22Rv1 (cell line): ENCODE results near the gene FBXW5.

Experiments
- H3K27ac ChIP-seq: fragments of 450-650 bp; 2 replicates; pipeline ENCODE4 v1.5.1; 2017
- CTCF ChIP-seq: fragments of 450-650 bp; IDR thresholded peaks from 2 replicates; pipeline ENCODE4 v1.5.1; 2017; ENCODE audit warnings: mild to moderate bottlenecking
- ZFX ChIP-seq: fragments of 450-650 bp; IDR thresholded peaks from 2 replicates; pipeline ENCODE4 v1.6.1; 2017; ENCODE audit warnings: antibody characterized with exemption, borderline replicate concordance

The FBXW5 gene

GRCh38 chr9:136980669-136981478 is 36.3 kb upstream of the FBXW5 start:
- H3K27ac ChIP-seq, result no peak overlapping the region
- TF ChIP-seq ZFX, result no peak
- TF ChIP-seq CTCF, result no peak

GRCh38 chr9:136979769-136980587 is 35.4 kb upstream of the FBXW5 start:
- H3K27ac ChIP-seq, result no peak overlapping the region
- TF ChIP-seq CTCF (no peak), ZFX (no peak)

- TF ChIP-seq CTCF, result no peak; the same call in 1 of the 2 replicates
- no peak for TF ChIP-seq ZFX
- H3K27ac ChIP-seq, result no peak overlapping the region
These were observed 34.5 kb upstream of the FBXW5 start for GRCh38 chr9:136978865-136979544.

- H3K27ac ChIP-seq, result peak overlapping the region; percentile 29; the same call in 1 of the 2 replicates
- TF ChIP-seq CTCF (no peak), ZFX (no peak)
These were observed 33.7 kb upstream of the FBXW5 start for GRCh38 chr9:136978073-136978864.

GRCh38 chr9:136977649-136978072 is 33.1 kb upstream of the FBXW5 start:
- TF ChIP-seq CTCF (no peak), ZFX (no peak)
- H3K27ac ChIP-seq, result peak overlapping the region; percentile 29; the same call in 1 of the 2 replicates

- TF ChIP-seq CTCF (no peak), ZFX (no peak)
- peak within 1 kb of the TSS; percentile 29; the same call in 1 of the 2 replicates for H3K27ac ChIP-seq
These were observed 32.7 kb upstream of the FBXW5 start, which contains the start of gene PTGDS for GRCh38 chr9:136977223-136977622. Gene PTGDS, plus strand, starts transcription at chr9:136977504. Its CDS starts 75 bp downstream, at chr9:136977579.
